Fibroblast of lung (primary cell): ENCODE data around the gene FGGY. TPM values are rescaled to one million over a fixed set of nuclear protein-coding genes. Genes with fewer than 3 reads are reported as not detected.

ENCODE experiments used
- DNase-seq, 2 donors: peaks; one replicate each; pipeline versions ENCODE4 v3.0.0 to v3.0.0-alpha.2; 2010; ENCODE audit warnings: low read depth in 2 of 2
- H2AFZ ChIP-seq: 2 replicates; pipeline ENCODE4 v1.5.1; 2012; ENCODE audit warnings: low read length, control low read depth, inconsistent platforms
- H3K27ac ChIP-seq: 2 replicates; pipeline ENCODE4 v1.5.1; 2011; ENCODE audit warnings: low read length, control low read depth; ENCODE audit not compliant: insufficient read depth
- H3K27me3 ChIP-seq: 2 replicates; pipeline ENCODE4 v1.5.1; 2011; ENCODE audit warnings: mild to moderate bottlenecking, low read length; ENCODE audit not compliant: control insufficient read depth, insufficient read depth
- H3K36me3 ChIP-seq: 2 replicates; pipeline ENCODE4 v1.5.1; 2011; ENCODE audit warnings: low read length; ENCODE audit not compliant: control insufficient read depth, insufficient read depth
- H3K4me1 ChIP-seq: 2 replicates; pipeline ENCODE4 v1.5.1; 2011; ENCODE audit warnings: low read length; ENCODE audit not compliant: control insufficient read depth, insufficient read depth; ENCODE audit errors: extremely low read depth
- H3K4me2 ChIP-seq: 2 replicates; pipeline ENCODE4 v1.5.1; 2011; ENCODE audit warnings: low read length, control low read depth; ENCODE audit not compliant: insufficient read depth; ENCODE audit errors: extremely low read depth
- H3K4me3 ChIP-seq, 4 experiments: fragments of 200-600 bp in 1 of 4; sonication (generic) in 1 of 4; replicated peaks in 1 of 4; 2 replicates each; pipeline ENCODE4 v1.5.1; 2011 to 2016; ENCODE audit warnings: low read length in 4 of 4, low read depth in 3 of 4, mild to moderate bottlenecking in 3 of 4, control low read depth in 2 of 4, inconsistent platforms in 1 of 4, mixed read lengths in 1 of 4; ENCODE audit not compliant: insufficient read depth in 1 of 4; ENCODE audit errors: control extremely low read depth in 1 of 4
- H3K79me2 ChIP-seq: 2 replicates; pipeline ENCODE4 v1.5.1; 2012; ENCODE audit warnings: mild to moderate bottlenecking, low read length, inconsistent platforms; ENCODE audit not compliant: control insufficient read depth, insufficient read depth
- H3K9ac ChIP-seq: 2 replicates; pipeline ENCODE4 v1.5.1; 2011; ENCODE audit warnings: mild to moderate bottlenecking, low read length, control low read depth; ENCODE audit not compliant: insufficient read depth
- H3K9me3 ChIP-seq: 2 replicates; pipeline ENCODE4 v1.5.1; 2012; ENCODE audit warnings: low read depth, low read length; ENCODE audit not compliant: control insufficient read depth, insufficient read depth
- H4K20me1 ChIP-seq: 2 replicates; pipeline ENCODE4 v1.5.1; 2011; ENCODE audit warnings: low read length; ENCODE audit not compliant: control insufficient read depth, insufficient read depth; ENCODE audit errors: extremely low read depth
- CTCF ChIP-seq, 2 donors: IDR thresholded peaks in 1 of 2; conservative IDR thresholded peaks in 1 of 2; 1 replicate in 1 of 2; 2 replicates in 1 of 2; pipeline ENCODE4 v1.5.1; 2011 to 2012; ENCODE audit warnings: low read length in 2 of 2, control low read depth in 1 of 2, inconsistent platforms in 1 of 2, low read depth in 1 of 2, mild to moderate bottlenecking in 1 of 2
- EZH2 ChIP-seq: IDR thresholded peaks from 2 replicates; pipeline ENCODE4 v1.5.1; 2012; ENCODE audit warnings: low read length, control low read depth, mild to moderate bottlenecking; ENCODE audit errors: missing control alignments
- polyA plus RNA-seq, 2 donors: library from polyadenylated mRNA; depleted of rRNA in 1 of 2; stranded (reverse) in 1 of 2; unstranded in 1 of 2; fragments of >200 nt; gene quantifications; 2 replicates each; pipeline ENCODE4 v1.2.1, GENCODE V29; 2011 to 2012; ENCODE audit warnings: missing spikeins in 1 of 2
- total RNA-seq: library from RNA; depleted of rRNA; stranded (reverse); fragments of >200 nt; gene quantifications from 2 replicates; pipeline ENCODE4 v1.2.1, GENCODE V29; 2014

The FGGY gene
- total and polyA plus RNA-seq, 2 donors (not counting 1 experiment from before 2014, with no cell fraction given): 9.5 to 32.4 TPM

- no peak for TF ChIP-seq CTCF (conservative IDR thresholded peaks at IDR 0.05 in 1 of 2, IDR thresholded peaks at IDR 0.05 in 1 of 2; ENCODE audit: low read depth in 1 of 2, low read length in 2 of 2)
- no peak for TF ChIP-seq EZH2
- H3K9ac ChIP-seq: no peak overlapping the region
- H3K27me3 ChIP-seq: no peaks in the 10 kb centered on the region
- no peaks in the 10 kb centered on the region for H3K79me2 ChIP-seq
- H3K27ac ChIP-seq: no peak overlapping the region
- no peak overlapping the region for H3K4me3 ChIP-seq
- no peaks in the 10 kb centered on the region for H4K20me1 ChIP-seq
- no peak overlapping the region for H3K4me2 ChIP-seq
- no peaks in the 10 kb centered on the region for H3K9me3 ChIP-seq
- H3K36me3 ChIP-seq: no peaks in the 10 kb centered on the region
- H3K4me1 ChIP-seq: no peaks in the 10 kb centered on the region
- DNase-seq: no peak
- no peak overlapping the region for H2AFZ ChIP-seq
These were observed 322.7 kb downstream of the FGGY start for GRCh38 chr1:59619557-59619956.

DNA sequence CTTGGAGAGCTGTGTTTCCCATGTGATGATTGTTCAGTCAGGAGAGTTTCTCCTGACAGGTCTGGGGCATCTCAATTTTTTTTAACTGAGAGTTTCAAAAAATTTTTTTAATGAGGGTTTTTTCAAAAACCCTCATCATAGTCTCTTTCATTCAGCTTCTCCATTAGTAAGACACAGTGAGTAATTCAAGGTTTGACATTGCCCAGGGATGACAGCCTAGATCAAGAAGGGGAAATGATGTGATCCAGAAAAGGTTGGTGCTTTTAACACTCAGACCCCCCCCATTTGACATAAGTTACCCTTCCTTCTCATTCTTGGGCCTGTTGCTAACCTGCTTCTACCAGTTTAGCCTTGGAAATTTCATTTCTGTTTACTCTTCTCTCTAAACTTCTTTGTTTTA is 328.5 kb downstream of the FGGY start:
- no peak for DNase-seq
- no peaks in the 10 kb centered on the region for H3K9me3 ChIP-seq

DNA sequence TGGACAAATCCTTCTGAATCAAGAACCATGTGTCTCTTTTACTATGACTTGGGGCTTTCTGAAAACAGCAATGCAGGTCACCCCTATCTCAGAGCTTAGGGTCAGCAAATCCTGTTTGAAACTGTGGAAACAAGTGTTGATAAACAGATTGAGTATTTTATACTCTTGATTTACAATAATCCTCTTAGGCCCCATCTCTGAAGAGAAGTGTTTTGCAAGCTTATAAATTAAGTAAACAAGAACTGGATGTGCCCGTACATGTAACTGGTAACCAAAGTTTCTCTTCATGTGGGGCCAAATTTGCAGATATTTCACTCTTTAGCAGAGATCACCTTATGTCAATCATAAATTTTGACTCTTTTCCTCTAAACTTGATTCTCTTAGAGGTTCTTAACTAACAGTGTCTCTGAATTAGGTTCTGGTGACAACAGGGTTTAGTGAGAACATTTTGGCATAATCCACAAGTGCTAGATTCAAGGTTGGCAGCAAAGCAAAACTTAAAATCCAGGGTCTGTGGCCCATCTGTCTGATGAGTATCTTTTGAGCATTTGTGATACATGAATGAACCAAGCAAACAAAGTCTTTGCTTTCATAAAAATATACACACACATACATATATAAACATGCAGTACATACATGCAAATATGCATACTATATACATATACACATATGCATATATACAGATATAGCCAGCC is 334.8 kb downstream of the FGGY start:
- Histone ChIP-seq H3K27ac (no peak overlapping the region), H3K79me2 (no peaks in the 10 kb centered on the region), H3K9ac (no peak overlapping the region), H2AFZ (no peak overlapping the region), H4K20me1 (no peaks in the 10 kb centered on the region), H3K4me3 (no peak overlapping the region), H3K4me2 (no peak overlapping the region), H3K36me3 (no peaks in the 10 kb centered on the region), H3K9me3 (no peaks in the 10 kb centered on the region), H3K4me1 (no peaks in the 10 kb centered on the region), H3K27me3 (no peaks in the 10 kb centered on the region)
- no peak for TF ChIP-seq CTCF (conservative IDR thresholded peaks at IDR 0.05 in 1 of 2, IDR thresholded peaks at IDR 0.05 in 1 of 2; ENCODE audit: low read depth in 1 of 2, low read length in 2 of 2)
- no peak for TF ChIP-seq EZH2
- peak in 1 of 2 donors; percentile 9 for DNase-seq

More for the DNA sequence above, 328.5 kb downstream of the FGGY start:
- H3K27me3 ChIP-seq: no peaks in the 10 kb centered on the region
- no peaks in the 10 kb centered on the region for H3K79me2 ChIP-seq
- no peak overlapping the region for H3K4me2 ChIP-seq
- H2AFZ ChIP-seq: no peak overlapping the region
- H4K20me1 ChIP-seq: no peaks in the 10 kb centered on the region
- H3K4me1 ChIP-seq: no peaks in the 10 kb centered on the region
- TF ChIP-seq CTCF (conservative IDR thresholded peaks at IDR 0.05 in 1 of 2, IDR thresholded peaks at IDR 0.05 in 1 of 2; ENCODE audit: low read depth in 1 of 2, low read length in 2 of 2): no peak
- TF ChIP-seq EZH2: no peak
- no peak overlapping the region for H3K9ac ChIP-seq
- H3K27ac ChIP-seq: no peak overlapping the region
- no peaks in the 10 kb centered on the region for H3K36me3 ChIP-seq
- no peak overlapping the region for H3K4me3 ChIP-seq
